SK-N-SH (cell line): ENCODE data around the gene RNF166. TPM values are rescaled to one million over a fixed set of nuclear protein-coding genes. Genes with fewer than 3 reads are reported as not detected.

Experiments used
- CTCF ChIA-PET: fragments of 300-600, 350-600 bp; formaldehyde crosslinking; extraction: SDS; loops from one replicate; lab custom pipeline; 2021; lab: Yijun Ruan, JAX
- POLR2A ChIA-PET: fragments of 350-600 bp; sonication (Branson Sonifier 250); formaldehyde crosslinking; extraction: SDS; loops from one replicate; lab custom pipeline; 2020; ENCODE audit warnings: antibody characterized with exemption, inconsistent platforms; lab: Yijun Ruan, JAX
- DNase-seq: peaks from one replicate; pipeline ENCODE4 v3.0.0; 2012
- H2AFZ ChIP-seq: fragments of 200-600 bp; sonication (generic); 2 replicates; pipeline ENCODE4 v1.8.1; 2016; ENCODE audit warnings: antibody characterized with exemption, mild to moderate bottlenecking, low read depth
- H3F3A ChIP-seq: fragments of 200-600 bp; sonication (generic); replicated peaks from 2 replicates; pipeline ENCODE3; 2016; ENCODE audit warnings: antibody characterized with exemption, mild to moderate bottlenecking; ENCODE audit not compliant: insufficient read depth
- H3K27ac ChIP-seq, 2 experiments: fragments of 200-500 bp in 1 of 2; fragments of 200-600 bp in 1 of 2; sonication (Bioruptor generic) in 1 of 2; sonication (generic), shearing (Covaris generic) in 1 of 2; 2 replicates each; pipeline versions ENCODE4 v1.5.1 to v1.6.1; 2014 to 2016; ENCODE audit warnings: low read depth in 2 of 2, inconsistent platforms in 1 of 2, low read length in 1 of 2, mild to moderate bottlenecking in 1 of 2, mixed read lengths in 1 of 2
- H3K27me3 ChIP-seq: fragments of 200-600 bp; sonication (generic), shearing (Covaris generic); 2 replicates; pipeline ENCODE4 v1.6.1; 2016; ENCODE audit warnings: mixed run types; ENCODE audit not compliant: insufficient read depth
- H3K36me3 ChIP-seq, 2 experiments: fragments of 200-500 bp in 1 of 2; fragments of 200-600 bp in 1 of 2; sonication (Bioruptor generic) in 1 of 2; sonication (generic) in 1 of 2; replicated peaks in 1 of 2; 2 replicates each; pipeline versions ENCODE3 to v1.5.1; 2014 to 2016; ENCODE audit warnings: low read length in 1 of 2, mild to moderate bottlenecking in 1 of 2; ENCODE audit not compliant: insufficient read depth in 2 of 2, control insufficient read depth in 1 of 2
- H3K4me1 ChIP-seq, 2 experiments: fragments of 200-500 bp in 1 of 2; fragments of 200-600 bp in 1 of 2; sonication (Bioruptor generic) in 1 of 2; sonication (generic), shearing (Covaris generic) in 1 of 2; 2 replicates each; pipeline versions ENCODE4 v1.5.1 to v1.6.1; 2014 to 2016; ENCODE audit warnings: low read depth in 1 of 2, low read length in 1 of 2, mixed run types in 1 of 2; ENCODE audit not compliant: insufficient read depth in 2 of 2, control insufficient read depth in 1 of 2
- H3K4me2 ChIP-seq: fragments of 200-600 bp; sonication (generic), shearing (Covaris generic); 2 replicates; pipeline ENCODE4 v1.6.1; 2017; ENCODE audit warnings: mixed run types
- H3K4me3 ChIP-seq, 2 experiments: fragments of 200-500 bp in 1 of 2; fragments of 200-600 bp in 1 of 2; sonication (Bioruptor generic) in 1 of 2; sonication (generic), shearing (Covaris generic) in 1 of 2; 2 replicates each; pipeline versions ENCODE4 v1.5.1 to v1.8.1; 2014 to 2016; ENCODE audit warnings: low read depth in 2 of 2, inconsistent platforms in 1 of 2, low read length in 1 of 2, mild to moderate bottlenecking in 1 of 2, mixed read lengths in 1 of 2, moderate library complexity in 1 of 2
- H3K79me2 ChIP-seq: fragments of 200-600 bp; sonication (generic); 2 replicates; pipeline ENCODE4 v1.8.1; 2017; ENCODE audit warnings: mild to moderate bottlenecking; ENCODE audit not compliant: insufficient read depth
- H3K9ac ChIP-seq: fragments of 200-600 bp; sonication (generic); 2 replicates; pipeline ENCODE4 v1.6.1; 2017; ENCODE audit warnings: mixed run types
- H3K9me2 ChIP-seq: fragments of 200-600 bp; sonication (generic); 2 replicates; pipeline ENCODE4 v1.6.1; 2017; ENCODE audit warnings: mixed run types
- H3K9me3 ChIP-seq: fragments of 200-600 bp; sonication (generic); 2 replicates; pipeline ENCODE4 v1.6.1; 2017; ENCODE audit warnings: mixed run types, mild to moderate bottlenecking, moderate library complexity
- H4K20me1 ChIP-seq: fragments of 200-600 bp; sonication (generic); 2 replicates; pipeline ENCODE4 v1.6.1; 2017; ENCODE audit warnings: mild to moderate bottlenecking, mixed run types; ENCODE audit not compliant: insufficient read depth
- CHD2 ChIP-seq: fragments of 150-350 bp; IDR thresholded peaks from 2 replicates; pipeline ENCODE4 v1.6.1; 2018; ENCODE audit warnings: low read length; ENCODE audit not compliant: partially characterized antibody
- EP300 ChIP-seq, 2 experiments: IDR thresholded peaks; 2 replicates each; pipeline versions ENCODE4 v1.4.0 to v1.6.1; 2012; ENCODE audit warnings: borderline replicate concordance in 1 of 2, low read depth in 1 of 2, low read length in 1 of 2
- EZH2phosphoT487 ChIP-seq: fragments of 200-600 bp; sonication (generic); IDR thresholded peaks from 2 replicates; pipeline ENCODE4 v1.6.1; 2017; ENCODE audit warnings: low read depth, mixed run types, mild to moderate bottlenecking, antibody characterized with exemption, moderate library complexity, borderline replicate concordance
- FOSL2 ChIP-seq: IDR thresholded peaks from 2 replicates; pipeline ENCODE4 v1.4.0; 2012; ENCODE audit warnings: low read depth, mild to moderate bottlenecking, moderate library complexity, borderline replicate concordance
- FOXJ3 ChIP-seq: sonication (generic); formaldehyde crosslinking; IDR thresholded peaks from 2 replicates; pipeline ENCODE4 v1.5.1; 2020; ENCODE audit warnings: mild to moderate bottlenecking, missing genetic modification reagents
- FOXM1 ChIP-seq: IDR thresholded peaks from 2 replicates; pipeline ENCODE4 v1.4.0; 2012; ENCODE audit warnings: low read depth, mild to moderate bottlenecking
- GABPA ChIP-seq: IDR thresholded peaks from 2 replicates; pipeline ENCODE4 v1.4.0; 2012; ENCODE audit warnings: low read depth, mild to moderate bottlenecking
- GATA2 ChIP-seq: sonication (generic); formaldehyde crosslinking; IDR thresholded peaks from 2 replicates; pipeline ENCODE4 v1.5.0; 2020; ENCODE audit warnings: mild to moderate bottlenecking, missing genetic modification reagents
- IRF3 ChIP-seq: fragments of 150-350 bp; IDR thresholded peaks from 2 replicates; pipeline ENCODE4 v1.6.1; 2016; ENCODE audit warnings: mild to moderate bottlenecking, low read depth, low read length
- JUND ChIP-seq: IDR thresholded peaks from 2 replicates; pipeline ENCODE4 v1.4.0; 2012
- MEF2A ChIP-seq: IDR thresholded peaks from 2 replicates; pipeline ENCODE4 v1.4.0; 2012; ENCODE audit warnings: low read depth, borderline replicate concordance
- NFIC ChIP-seq: IDR thresholded peaks from 2 replicates; pipeline ENCODE4 v1.4.0; 2012; ENCODE audit warnings: borderline replicate concordance
- NRF1 ChIP-seq: IDR thresholded peaks from 2 replicates; pipeline ENCODE4 v1.6.1; 2012; ENCODE audit warnings: low read depth, mild to moderate bottlenecking, low read length
- POLR2AphosphoS5 ChIP-seq: IDR thresholded peaks from 2 replicates; pipeline ENCODE4 v1.6.1; 2012; ENCODE audit warnings: low read depth, low read length
- RCOR1 ChIP-seq: fragments of 150-350 bp; IDR thresholded peaks from 2 replicates; pipeline ENCODE4 v1.6.1; 2017; ENCODE audit warnings: antibody characterized with exemption, low read length
- RXRA ChIP-seq: IDR thresholded peaks from 2 replicates; pipeline ENCODE4 v1.4.0; 2012; ENCODE audit warnings: low read depth, mild to moderate bottlenecking, borderline replicate concordance
- SIN3A ChIP-seq: IDR thresholded peaks from 2 replicates; pipeline ENCODE4 v1.6.1; 2012; ENCODE audit warnings: low read depth, mild to moderate bottlenecking, low read length, moderate library complexity, borderline replicate concordance
- TCF12 ChIP-seq: IDR thresholded peaks from 2 replicates; pipeline ENCODE4 v1.4.0; 2012
- USF1 ChIP-seq: IDR thresholded peaks from 2 replicates; pipeline ENCODE4 v1.4.0; 2012; ENCODE audit warnings: low read depth, borderline replicate concordance
- YY1 ChIP-seq: IDR thresholded peaks from 2 replicates; pipeline ENCODE4 v1.4.0; 2012; ENCODE audit warnings: low read depth, mild to moderate bottlenecking
- WGBS: methylation state at CpG from one replicate; pipeline ENCODE4 v1.1.6; 2017; ENCODE audit warnings: low lambda C conversion rate; 5-methylcytosine and 5-hydroxymethylcytosine counted together
- polyA plus RNA-seq, 3 experiments: library from polyadenylated mRNA; depleted of rRNA; stranded (reverse); fragments of >200 nt; gene quantifications; 2 replicates each; pipeline ENCODE4 v1.2.3, GENCODE V29; 2012
- TF ChIP-seq, protein P1 (sequence below): IDR thresholded peaks from 2 replicates; pipeline ENCODE4; 2012
- TF ChIP-seq, protein P2 (sequence below): fragments of 150-350 bp; IDR thresholded peaks from 2 replicates; pipeline ENCODE4 v1.6.1; 2017; ENCODE audit warnings: antibody characterized with exemption, low read length, low read depth, borderline replicate concordance
- TF ChIP-seq, protein P3 (sequence below): fragments of 200-600 bp; sonication (generic); IDR thresholded peaks from 2 replicates; pipeline ENCODE4 v1.6.1; 2017; ENCODE audit warnings: antibody characterized with exemption, mild to moderate bottlenecking, moderate library complexity

The RNF166 gene
- polyA plus RNA-seq, 1 of the 3 experiments (the other 2 are of a cell fraction): 17.2 TPM

- peaks cover 7% of the 10 kb centered on the region for H4K20me1 ChIP-seq
- peaks cover 4 to 51% of the 10 kb centered on the region in 2 experiments; a peak in 2 of 4 replicates for H3K4me1 ChIP-seq
- H3K9ac ChIP-seq: no peak overlapping the region
- peaks cover 9% of the 10 kb centered on the region; the same call in 1 of the 2 replicates for H3K79me2 ChIP-seq
- CTCF ChIA-PET: no interaction called here
- peaks cover 5 to 42% of the 10 kb centered on the region in 2 experiments for H3K36me3 ChIP-seq
- H3K4me2 ChIP-seq: no peak overlapping the region
- H3K27me3 ChIP-seq: no peaks in the 10 kb centered on the region
- no peak for DNase-seq
- WGBS: 92% methylated on average over 26 of the region's 28 CpGs
- H2AFZ ChIP-seq: no peak overlapping the region
- no peaks in the 10 kb centered on the region for H3K9me2 ChIP-seq
- TF ChIP-seq POLR2AphosphoS5 (no peak), FOXJ3 (no peak), IRF3 (no peak), SIN3A (no peak), JUND (no peak), FOSL2 (no peak), GABPA (no peak), TCF12 (no peak)
- TF ChIP-seq, all 33 proteins: peak for 0
- H3K4me3 ChIP-seq: no peak overlapping the region
- no peak overlapping the region; a peak in 1 of 4 replicates for H3K27ac ChIP-seq
- POLR2A ChIA-PET: no interaction called here
- peaks cover 9% of the 10 kb centered on the region for H3F3A ChIP-seq
- no peaks in the 10 kb centered on the region for H3K9me3 ChIP-seq
Measured at GRCh38 chr16:88726981-88727380, 20.8 kb upstream of the RNF166 start.

DNA sequence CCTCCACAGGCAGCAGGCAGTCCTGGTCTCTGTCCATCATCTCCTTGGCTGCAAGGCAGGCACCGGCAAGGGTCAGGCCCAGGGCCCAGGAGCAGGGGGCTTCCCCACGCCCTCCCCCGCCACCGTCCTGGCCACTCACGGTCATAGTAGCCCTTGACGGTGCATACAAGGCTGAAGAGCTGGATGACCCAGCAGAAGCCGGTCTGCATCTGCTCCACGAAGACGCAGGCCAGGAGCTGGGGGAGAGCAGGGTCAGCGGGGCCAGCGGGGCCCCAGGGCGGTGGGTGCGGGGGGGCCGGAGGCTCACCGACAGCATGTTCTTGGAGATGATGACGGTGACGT is 20.2 kb upstream of the RNF166 start:
- ChIA-PET CTCF (no interaction called here), POLR2A (no interaction called here)
- Histone ChIP-seq H3K27me3 (no peaks in the 10 kb centered on the region), H4K20me1 (peaks cover 4% of the 10 kb centered on the region), H3K27ac (no peak overlapping the region), H3K36me3 (peaks cover 5 to 48% of the 10 kb centered on the region in 2 experiments), H3K9me2 (no peaks in the 10 kb centered on the region), H2AFZ (no peak overlapping the region), H3K4me3 (no peak overlapping the region), H3K4me1 (peaks cover 2 to 45% of the 10 kb centered on the region in 2 experiments; a peak in 2 of 4 replicates), H3F3A (peaks cover 5% of the 10 kb centered on the region), H3K9me3 (no peaks in the 10 kb centered on the region), H3K79me2 (peaks cover 9% of the 10 kb centered on the region; the same call in 1 of the 2 replicates), H3K9ac (no peak overlapping the region), H3K4me2 (no peak overlapping the region)
- DNase-seq: no peak
- TF ChIP-seq CHD2: no peak
- TF ChIP-seq GATA2 (CRISPR knock-in tag): no peak
- TF ChIP-seq, protein P1, sequence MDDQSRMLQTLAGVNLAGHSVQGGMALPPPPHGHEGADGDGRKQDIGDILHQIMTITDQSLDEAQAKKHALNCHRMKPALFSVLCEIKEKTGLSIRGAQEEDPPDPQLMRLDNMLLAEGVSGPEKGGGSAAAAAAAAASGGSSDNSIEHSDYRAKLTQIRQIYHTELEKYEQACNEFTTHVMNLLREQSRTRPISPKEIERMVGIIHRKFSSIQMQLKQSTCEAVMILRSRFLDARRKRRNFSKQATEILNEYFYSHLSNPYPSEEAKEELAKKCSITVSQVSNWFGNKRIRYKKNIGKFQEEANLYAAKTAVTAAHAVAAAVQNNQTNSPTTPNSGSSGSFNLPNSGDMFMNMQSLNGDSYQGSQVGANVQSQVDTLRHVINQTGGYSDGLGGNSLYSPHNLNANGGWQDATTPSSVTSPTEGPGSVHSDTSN: no peak
- TF ChIP-seq EZH2phosphoT487: no peak
- TF ChIP-seq, protein P2, sequence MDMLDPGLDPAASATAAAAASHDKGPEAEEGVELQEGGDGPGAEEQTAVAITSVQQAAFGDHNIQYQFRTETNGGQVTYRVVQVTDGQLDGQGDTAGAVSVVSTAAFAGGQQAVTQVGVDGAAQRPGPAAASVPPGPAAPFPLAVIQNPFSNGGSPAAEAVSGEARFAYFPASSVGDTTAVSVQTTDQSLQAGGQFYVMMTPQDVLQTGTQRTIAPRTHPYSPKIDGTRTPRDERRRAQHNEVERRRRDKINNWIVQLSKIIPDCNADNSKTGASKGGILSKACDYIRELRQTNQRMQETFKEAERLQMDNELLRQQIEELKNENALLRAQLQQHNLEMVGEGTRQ: no peak
- TF ChIP-seq, protein P3, sequence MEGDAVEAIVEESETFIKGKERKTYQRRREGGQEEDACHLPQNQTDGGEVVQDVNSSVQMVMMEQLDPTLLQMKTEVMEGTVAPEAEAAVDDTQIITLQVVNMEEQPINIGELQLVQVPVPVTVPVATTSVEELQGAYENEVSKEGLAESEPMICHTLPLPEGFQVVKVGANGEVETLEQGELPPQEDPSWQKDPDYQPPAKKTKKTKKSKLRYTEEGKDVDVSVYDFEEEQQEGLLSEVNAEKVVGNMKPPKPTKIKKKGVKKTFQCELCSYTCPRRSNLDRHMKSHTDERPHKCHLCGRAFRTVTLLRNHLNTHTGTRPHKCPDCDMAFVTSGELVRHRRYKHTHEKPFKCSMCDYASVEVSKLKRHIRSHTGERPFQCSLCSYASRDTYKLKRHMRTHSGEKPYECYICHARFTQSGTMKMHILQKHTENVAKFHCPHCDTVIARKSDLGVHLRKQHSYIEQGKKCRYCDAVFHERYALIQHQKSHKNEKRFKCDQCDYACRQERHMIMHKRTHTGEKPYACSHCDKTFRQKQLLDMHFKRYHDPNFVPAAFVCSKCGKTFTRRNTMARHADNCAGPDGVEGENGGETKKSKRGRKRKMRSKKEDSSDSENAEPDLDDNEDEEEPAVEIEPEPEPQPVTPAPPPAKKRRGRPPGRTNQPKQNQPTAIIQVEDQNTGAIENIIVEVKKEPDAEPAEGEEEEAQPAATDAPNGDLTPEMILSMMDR: no peak
- no peak for TF ChIP-seq USF1
- no peak for TF ChIP-seq NFIC
- TF ChIP-seq NRF1: no peak
- no peak for TF ChIP-seq MEF2A
- TF ChIP-seq FOXM1: no peak
- TF ChIP-seq POLR2AphosphoS5: no peak
- TF ChIP-seq SIN3A: no peak
- no peak for TF ChIP-seq YY1
- no peak for TF ChIP-seq TCF12
- no peak for TF ChIP-seq RXRA
- TF ChIP-seq GABPA: no peak
- TF ChIP-seq RCOR1: no peak
- TF ChIP-seq EP300 (IDR thresholded peaks at IDR 0.05; ENCODE audit: borderline replicate concordance in 1 of 2, low read depth in 1 of 2, low read length in 1 of 2): no peak
- WGBS: no CpG with 5 or more reads among the region's 17 CpGs
